Sigmoid colon (tissue), 3 donors: ENCODE data around the gene LUZP1.

Experiments used
- POLR2A ChIP-seq, 2 donors: fragments of 450-650 bp; IDR thresholded peaks; one replicate each; pipeline ENCODE4 v1.6.1; 2016; ENCODE audit warnings: antibody characterized with exemption in 2 of 2, mild to moderate bottlenecking in 2 of 2, moderate library complexity in 2 of 2
- TF ChIP-seq, protein P1 (sequence below), 4 experiments: fragments of 450-650 bp in 3 of 4; fragments of 200-600 bp in 1 of 4; IDR thresholded peaks; one replicate each; pipeline ENCODE4 v1.5.1; 2016 to 2019; ENCODE audit warnings: antibody characterized with exemption in 4 of 4, mild to moderate bottlenecking in 3 of 4, moderate library complexity in 2 of 4

DNA sequence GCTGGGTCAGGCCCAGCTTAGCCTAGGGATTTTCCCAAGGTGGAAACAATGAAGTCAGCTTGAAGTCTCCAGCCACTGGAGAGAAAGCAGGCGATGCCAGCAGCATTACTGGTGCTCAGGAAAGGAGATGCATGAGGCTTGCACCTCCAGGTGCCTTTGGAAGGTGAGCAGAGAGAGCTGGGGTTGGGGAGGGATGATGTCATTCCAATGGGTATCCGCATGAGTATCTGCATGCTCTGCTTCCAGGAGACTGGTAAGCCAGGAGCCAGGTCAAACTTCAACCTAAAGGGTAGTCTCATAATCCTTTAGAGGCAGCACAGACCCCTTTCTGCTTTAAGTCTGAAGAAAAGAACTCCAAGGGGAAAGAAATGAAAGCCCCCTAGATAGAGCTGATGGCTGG, 80.6 kb downstream of the LUZP1 start:
- no peak for TF ChIP-seq POLR2A (IDR thresholded peaks at IDR 0.05)
- TF ChIP-seq, protein P1, sequence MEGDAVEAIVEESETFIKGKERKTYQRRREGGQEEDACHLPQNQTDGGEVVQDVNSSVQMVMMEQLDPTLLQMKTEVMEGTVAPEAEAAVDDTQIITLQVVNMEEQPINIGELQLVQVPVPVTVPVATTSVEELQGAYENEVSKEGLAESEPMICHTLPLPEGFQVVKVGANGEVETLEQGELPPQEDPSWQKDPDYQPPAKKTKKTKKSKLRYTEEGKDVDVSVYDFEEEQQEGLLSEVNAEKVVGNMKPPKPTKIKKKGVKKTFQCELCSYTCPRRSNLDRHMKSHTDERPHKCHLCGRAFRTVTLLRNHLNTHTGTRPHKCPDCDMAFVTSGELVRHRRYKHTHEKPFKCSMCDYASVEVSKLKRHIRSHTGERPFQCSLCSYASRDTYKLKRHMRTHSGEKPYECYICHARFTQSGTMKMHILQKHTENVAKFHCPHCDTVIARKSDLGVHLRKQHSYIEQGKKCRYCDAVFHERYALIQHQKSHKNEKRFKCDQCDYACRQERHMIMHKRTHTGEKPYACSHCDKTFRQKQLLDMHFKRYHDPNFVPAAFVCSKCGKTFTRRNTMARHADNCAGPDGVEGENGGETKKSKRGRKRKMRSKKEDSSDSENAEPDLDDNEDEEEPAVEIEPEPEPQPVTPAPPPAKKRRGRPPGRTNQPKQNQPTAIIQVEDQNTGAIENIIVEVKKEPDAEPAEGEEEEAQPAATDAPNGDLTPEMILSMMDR (IDR thresholded peaks at IDR 0.05) = no peak
